ENCODE data around the gene RGMB. TPM values are rescaled to one million over a fixed set of nuclear protein-coding genes. Genes with fewer than 3 reads are reported as not detected.

Gene RGMB
- total and polyA plus RNA-seq, 2 of the 13 experiments (the other 11 are each of a cell fraction or from before 2014, with no cell fraction given) = 3.0 to 3.8 TPM

- DNase-seq (ENCODE audit: low spot score) = peak; percentile 7
- no TSS peak for BruUV-seq (replicated peaks)
- H3K27ac ChIP-seq (ENCODE audit: extremely low read length, insufficient read depth, low read length) = no peak overlapping the region
- H3K4me1 ChIP-seq (ENCODE audit: insufficient read depth, low read length) = no peaks in the 10 kb centered on the region
- intact Hi-C loops (cut with micrococcal nuclease; ENCODE audit: unreplicated experiment) (loop anchor here (2.0 kb wide), 1 partner anchor 221 kb away; no protein-coding TSS in a partner anchor), in situ Hi-C loops (cut with HindIII; ENCODE audit: extremely low pct_ligation_motif_present, low pct_unique_long_range_greater_than_20kb) (loop anchor here (25.0 kb wide), 1 partner anchor 1302 kb away; no protein-coding TSS in a partner anchor)
- H3K27me3 ChIP-seq (ENCODE audit: control insufficient read depth in 1 of 2, insufficient read depth in 2 of 2, low read length in 2 of 2) = no peaks in the 10 kb centered on the region; a peak in 1 of 5 replicates
- ATAC-seq = peak; percentile 90
- no peaks in the 10 kb centered on the region for H4K20me1 ChIP-seq (ENCODE audit: insufficient read depth, low read length)
- H3K79me2 ChIP-seq (ENCODE audit: insufficient read depth, low read length) = no peaks in the 10 kb centered on the region
- peak; percentile 15 for FAIRE-seq
- no peaks in the 10 kb centered on the region for H3K36me3 ChIP-seq (replicated peaks in 1 of 2; ENCODE audit: control insufficient read depth in 1 of 2, insufficient read depth in 2 of 2, low read length in 2 of 2)
- no peak for TF ChIP-seq ZNF737 (CRISPR knock-in tag; IDR thresholded peaks at IDR 0.05; ENCODE audit: borderline replicate concordance)
- TF ChIP-seq ZNF691 (CRISPR knock-in tag; IDR thresholded peaks at IDR 0.05; ENCODE audit: borderline replicate concordance, low read depth) = no peak
- peak; percentile 57; the same call in 1 of the 2 replicates for TF ChIP-seq ZMYM4 (CRISPR knock-in tag; IDR thresholded peaks at IDR 0.05)
- peak; percentile 28 for TF ChIP-seq STAG1 (CRISPR knock-in tag; IDR thresholded peaks at IDR 0.05)
- TF ChIP-seq CTCF (CRISPR knock-in tag; IDR thresholded peaks at IDR 0.05) = peak; percentile 60
- TF ChIP-seq CSRNP1 (CRISPR knock-in tag; IDR thresholded peaks at IDR 0.05) = no peak
- TF ChIP-seq ZNF709 (CRISPR knock-in tag; IDR thresholded peaks at IDR 0.05) = no peak
- no peak overlapping the region; a peak in 1 of 6 replicates for H3K4me3 ChIP-seq (replicated peaks in 1 of 3; ENCODE audit: insufficient read depth in 1 of 3, low read depth in 2 of 3, low read length in 3 of 3)
- H3K9ac ChIP-seq (ENCODE audit: insufficient read depth, low read depth, low read length) = no peak overlapping the region
- H3K9me3 ChIP-seq (ENCODE audit: low read length) = peaks cover 18% of the 10 kb centered on the region
- H3K4me2 ChIP-seq (ENCODE audit: low read depth, low read length) = peak overlapping the region; percentile 58
- 61% methylated on average over 17 of the region's 42 CpGs for WGBS (ENCODE audit: low lambda C conversion rate)
- ChIA-PET CTCF (ENCODE audit: low intra/inter-chr PET ratio, low total read pairs) (interaction anchor here (1.4 kb wide), 1 partner anchor 221 kb away, joined by 7 read pairs; no protein-coding TSS in a partner anchor), POLR2A (no interaction called here)
- peak overlapping the region; percentile 94 for H2AFZ ChIP-seq (ENCODE audit: low read length)
Measured at GRCh38 chr5:98839469-98840383, 66.3 kb downstream of the RGMB start.

Data from HepG2 (cell line).